ENCODE measurements around the gene GPC3.
"Not testable (repeated sequence)": the region's sequence is repeated elsewhere in the genome, so short reads cannot be mapped to it uniquely, and the experiment has no call there.

The GPC3 gene

DNA sequence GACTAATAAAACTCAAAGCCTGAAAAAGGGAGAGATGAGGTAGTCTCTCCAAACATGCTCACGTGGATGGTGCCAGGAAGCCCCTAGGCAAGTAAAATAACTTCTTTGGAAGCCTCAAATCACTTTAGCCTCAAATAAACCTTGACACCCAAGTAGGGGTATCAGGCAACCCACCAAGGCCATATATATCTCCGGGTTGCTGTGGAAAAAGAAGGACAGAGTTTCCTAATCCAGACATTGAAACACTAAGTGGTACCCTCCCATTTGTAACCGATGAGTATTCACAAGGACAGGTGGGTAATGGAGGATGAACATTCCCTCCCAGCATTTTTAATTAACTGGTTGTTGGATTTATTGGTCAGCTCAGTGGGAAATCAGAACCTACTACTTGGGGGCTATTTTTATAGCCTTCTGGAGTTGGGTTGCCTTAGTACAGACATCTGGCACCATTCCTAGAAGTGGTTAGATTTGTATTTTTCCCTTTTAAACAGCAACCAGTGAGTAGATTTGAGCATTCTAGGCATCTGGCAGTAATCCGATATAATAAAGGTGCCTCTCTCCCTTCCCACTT is 87.7 kb downstream of the GPC3 start:
- DNase-seq (ENCODE audit: low read depth in 2 of 2, low spot score in 1 of 2) = no peak

DNA sequence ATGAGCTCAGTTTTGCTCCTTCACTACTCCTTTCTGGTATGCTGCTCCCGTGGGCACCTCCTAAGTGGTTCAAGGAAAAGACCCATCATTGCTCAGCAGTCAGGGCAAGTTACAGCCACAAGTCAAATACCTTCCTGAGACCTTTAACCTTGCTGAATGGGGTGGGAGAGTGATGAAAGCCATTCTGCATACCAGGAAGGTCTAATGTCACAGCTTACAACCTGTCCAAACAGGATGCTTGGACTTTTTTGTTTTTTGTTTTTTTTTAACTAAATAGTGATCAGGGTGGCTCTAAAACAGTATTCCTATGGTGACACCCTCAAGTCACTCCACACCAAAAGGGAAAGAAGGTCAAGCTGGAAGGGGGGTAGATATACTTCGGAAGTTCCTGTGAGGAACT is 93.1 kb downstream of the GPC3 start:
- no peak for DNase-seq (ENCODE audit: low read depth in 2 of 2, low spot score in 1 of 2)

DNA sequence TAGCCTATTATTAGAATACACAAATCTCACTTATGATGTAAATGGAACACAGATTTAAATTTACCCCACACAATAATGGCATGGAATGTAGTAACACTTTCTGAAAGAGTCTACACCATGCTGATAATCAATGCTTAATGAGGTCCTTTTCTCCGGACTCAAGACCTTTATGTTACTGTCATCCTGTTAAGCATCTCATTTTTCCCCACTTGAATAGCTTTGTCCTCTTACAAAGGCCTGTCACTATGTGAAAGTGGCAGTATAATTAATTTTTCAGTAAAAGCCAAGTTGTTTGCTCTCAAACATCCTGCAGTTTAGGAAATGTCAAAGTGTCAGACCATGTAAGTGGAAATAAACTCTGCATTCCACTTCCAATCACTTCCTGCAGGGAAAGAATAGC is 96.4 kb downstream of the GPC3 start:
- no peak for DNase-seq (ENCODE audit: low read depth in 2 of 2, low spot score in 1 of 2)

DNA sequence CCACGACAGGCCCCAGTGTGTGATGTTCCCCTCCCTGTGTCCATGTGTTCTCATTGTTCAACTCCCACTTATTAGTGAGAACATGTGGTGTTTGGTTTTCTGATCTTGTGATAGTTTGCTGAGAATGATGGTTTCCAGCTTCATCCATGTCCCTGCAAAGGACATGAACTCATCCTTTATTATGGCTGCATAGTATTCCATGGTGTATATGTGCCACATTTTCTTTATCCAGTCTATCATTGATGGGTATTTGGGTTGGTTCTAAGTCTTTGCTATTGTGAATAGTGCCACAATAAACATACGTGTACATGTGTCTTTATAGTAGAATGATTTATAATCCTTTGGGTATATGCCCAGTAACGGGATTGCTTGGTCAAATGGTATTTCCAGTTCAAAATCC is 97.3 kb downstream of the GPC3 start:
- not testable (repeated sequence) for DNase-seq (ENCODE audit: low read depth in 2 of 2, low spot score in 1 of 2)

DNA sequence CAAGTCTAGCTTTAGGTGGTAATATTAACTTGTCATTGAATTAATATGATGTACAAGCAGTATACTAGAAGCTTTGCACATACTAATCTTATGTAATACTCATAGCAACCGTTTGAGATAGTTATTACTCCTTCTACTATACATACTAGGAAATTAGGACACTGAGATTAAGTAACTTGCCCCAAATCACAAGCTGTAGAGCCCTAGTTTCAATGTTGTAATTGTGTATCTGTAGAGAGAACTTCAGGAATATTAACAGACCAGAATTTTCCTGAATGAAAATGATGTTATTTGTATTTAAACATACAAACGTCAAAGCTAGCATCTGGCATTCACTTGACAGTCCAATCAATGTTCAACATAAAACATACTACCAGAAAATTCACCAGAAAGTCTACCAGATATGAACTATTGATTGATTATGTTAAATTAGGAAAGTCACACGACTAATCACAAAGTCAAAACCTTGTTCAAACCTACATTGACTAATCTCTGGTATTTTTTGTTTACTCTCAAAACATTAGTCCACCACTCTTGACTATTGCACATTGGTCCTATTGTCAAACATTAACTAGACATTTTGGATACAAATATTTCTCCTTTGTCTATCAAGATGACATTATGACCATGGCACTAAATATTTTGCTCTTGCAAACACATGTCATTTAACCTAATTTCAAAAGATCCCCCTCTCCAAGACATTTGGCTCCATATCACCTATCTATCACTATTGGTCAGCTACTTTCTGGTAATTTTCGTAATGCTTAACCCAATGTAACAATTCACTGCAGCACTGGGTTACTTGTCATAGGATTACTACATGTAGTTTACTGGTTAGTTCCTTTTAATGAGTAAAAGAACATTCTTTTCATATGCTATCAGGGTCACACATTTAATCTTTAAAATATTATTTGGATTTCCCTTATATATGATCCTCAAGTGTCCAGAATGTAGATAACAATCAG is 100.7 kb downstream of the GPC3 start:
- DNase-seq (ENCODE audit: low read depth in 2 of 2, low spot score in 1 of 2) = no peak

DNA sequence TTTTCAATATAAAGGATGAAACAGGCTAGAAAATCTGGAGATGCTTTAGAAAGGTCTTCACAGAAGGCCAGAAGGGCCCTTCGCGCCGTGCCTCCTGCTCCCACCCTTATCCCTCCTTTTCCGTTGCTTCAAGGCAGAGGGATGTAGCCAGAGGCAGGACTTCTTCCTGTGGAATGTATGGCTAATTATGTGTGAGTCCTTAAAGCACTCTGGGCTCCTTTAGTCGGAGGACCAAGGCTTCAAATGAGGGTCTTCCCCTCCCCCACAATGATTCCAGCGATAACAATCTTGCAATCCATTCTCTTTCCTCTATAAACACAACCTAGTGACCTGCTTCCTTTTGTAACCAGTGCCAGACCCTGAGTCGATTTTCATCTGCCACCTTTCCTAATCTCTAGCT is 103.5 kb downstream of the GPC3 start:
- DNase-seq (ENCODE audit: low read depth in 2 of 2, low spot score in 1 of 2) = no peak

DNA sequence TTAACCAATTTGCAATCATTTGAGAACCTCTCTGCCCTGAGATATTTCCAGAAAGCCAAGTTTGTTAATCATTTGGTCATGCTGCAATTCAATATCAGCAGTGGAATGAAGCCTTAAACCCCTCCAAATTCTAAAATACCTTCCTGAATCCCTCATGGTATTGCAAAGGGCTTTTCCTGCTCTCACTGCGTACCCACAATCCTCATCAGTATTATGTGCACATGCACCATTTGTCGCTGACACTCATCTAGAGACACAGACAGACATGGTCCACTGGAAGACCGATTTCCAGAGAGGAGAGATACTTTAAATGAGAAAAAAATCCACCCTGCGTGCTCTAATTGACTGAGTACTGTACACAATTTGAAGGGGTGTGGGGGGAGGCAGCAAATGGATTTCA is 104.4 kb downstream of the GPC3 start:
- DNase-seq (ENCODE audit: low read depth in 2 of 2, low spot score in 1 of 2) = no peak

DNA sequence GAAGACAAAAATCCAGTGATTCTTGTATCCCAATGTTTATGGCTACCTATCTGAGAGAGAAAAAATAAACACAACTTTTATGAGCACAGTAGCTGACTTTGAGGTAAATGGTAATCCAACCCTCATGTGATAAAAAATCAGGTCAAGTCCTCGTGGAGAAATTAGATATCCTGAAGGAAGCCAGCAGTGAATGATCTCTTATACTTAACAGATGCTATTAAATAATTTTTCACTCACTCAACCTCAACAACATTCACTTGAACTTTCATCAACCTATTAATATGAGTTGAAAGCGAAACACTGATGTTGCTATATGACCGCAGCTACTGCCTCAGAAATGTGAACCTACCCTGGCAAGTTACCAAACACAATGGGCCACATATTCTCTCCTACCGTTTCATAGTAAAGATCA is 105.4 kb downstream of the GPC3 start:
- DNase-seq (ENCODE audit: low read depth in 2 of 2, low spot score in 1 of 2) = no peak

DNA sequence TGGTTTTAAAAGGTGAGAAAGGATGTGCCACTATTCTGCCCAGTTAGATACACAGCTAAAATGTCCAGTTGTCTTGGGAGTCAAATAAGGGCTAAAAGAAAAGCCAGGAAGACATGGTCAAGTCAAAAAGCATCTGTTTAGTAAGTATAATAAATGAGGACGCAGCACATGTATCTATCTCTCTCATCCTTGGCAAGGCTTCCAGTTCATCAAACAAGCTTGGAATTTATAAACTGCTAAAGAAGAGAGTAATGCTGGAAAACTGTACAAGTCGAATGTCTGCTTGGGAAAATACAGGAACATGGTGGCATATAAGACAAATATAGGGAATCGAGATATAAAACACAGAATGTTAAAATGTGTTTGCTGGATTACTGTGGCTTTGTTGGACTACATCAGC is 106.7 kb downstream of the GPC3 start:
- DNase-seq (ENCODE audit: low read depth in 2 of 2, low spot score in 1 of 2) = no peak

DNA sequence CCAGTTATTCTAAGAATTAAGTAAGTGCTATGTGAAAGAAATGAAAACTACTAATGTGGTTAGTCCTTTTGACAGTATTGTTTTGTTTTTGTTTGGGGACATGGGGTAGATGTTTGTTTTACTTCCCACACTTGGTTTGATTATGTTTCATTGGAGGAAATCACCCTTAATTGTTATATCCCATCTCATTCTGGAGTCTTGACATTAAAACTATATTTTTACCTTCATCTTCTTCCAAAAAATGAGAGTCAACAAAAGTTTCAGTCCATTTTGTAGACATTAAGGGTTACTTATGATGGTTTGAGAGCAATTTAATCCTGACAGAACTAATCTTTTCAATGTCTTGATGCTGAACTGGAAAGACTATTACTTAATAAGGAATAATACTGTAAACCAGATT is 108.7 kb downstream of the GPC3 start:
- DNase-seq (ENCODE audit: low read depth in 2 of 2, low spot score in 1 of 2) = no peak

DNA sequence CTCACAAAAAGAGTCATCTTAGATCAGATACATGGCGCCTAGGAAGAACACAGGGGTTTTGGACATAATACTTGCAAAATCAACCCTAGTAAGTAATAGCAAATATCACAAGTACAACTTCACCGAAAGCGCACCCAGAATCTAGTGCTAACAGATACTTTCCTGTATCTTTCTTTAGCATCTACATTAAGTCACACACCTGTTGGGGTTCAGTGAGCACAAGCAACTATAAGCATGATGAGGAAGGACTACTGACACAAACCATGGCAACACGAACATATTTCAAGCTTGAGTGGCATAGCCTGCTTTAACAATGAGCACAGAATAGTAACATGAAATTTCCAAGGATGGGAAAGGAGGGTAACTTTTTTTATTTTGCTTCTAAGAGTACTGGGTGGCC is 116.1 kb downstream of the GPC3 start:
- no peak for DNase-seq (ENCODE audit: low read depth in 2 of 2, low spot score in 1 of 2)

DNA sequence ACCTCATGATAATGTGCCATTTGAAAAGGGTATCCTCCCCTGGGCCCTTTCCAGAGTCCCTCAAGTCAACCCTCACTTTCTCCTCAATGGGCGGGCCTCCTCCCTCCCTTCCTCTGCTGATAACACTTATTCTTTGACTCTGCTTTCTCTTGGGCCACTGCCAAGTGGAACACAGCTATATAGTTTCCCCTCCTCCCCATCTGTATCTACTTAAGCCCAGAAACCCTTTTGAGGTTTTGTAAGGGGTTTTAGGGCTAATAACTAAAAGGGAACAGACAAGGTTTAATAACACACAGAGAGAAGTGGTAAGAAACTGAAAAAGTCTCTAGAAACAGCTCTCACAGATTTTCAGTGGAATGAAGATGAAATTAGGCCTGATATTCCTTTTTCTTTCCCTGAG is 116.7 kb downstream of the GPC3 start:
- no peak for DNase-seq (ENCODE audit: low read depth in 2 of 2, low spot score in 1 of 2)

DNA sequence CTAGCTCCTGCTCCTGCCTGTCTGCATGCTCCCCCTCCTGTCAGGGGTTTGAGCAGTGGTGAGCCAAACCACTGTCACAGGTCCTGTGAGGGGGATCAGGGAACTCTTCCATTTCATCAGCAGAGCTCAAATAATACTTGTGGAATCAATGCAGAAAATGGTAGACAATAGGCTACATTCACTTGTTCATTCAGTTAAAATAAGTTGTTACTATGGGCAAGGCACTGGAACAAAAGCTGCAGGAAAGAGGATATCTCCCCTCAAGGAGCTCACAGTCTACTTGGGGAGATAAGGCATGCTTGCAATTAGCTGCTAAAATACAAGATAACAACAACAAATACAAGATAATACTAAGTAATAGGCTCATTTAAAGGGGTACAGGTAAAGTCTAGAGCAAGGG is 117.1 kb downstream of the GPC3 start:
- DNase-seq (ENCODE audit: low read depth in 2 of 2, low spot score in 1 of 2) = no peak

DNA sequence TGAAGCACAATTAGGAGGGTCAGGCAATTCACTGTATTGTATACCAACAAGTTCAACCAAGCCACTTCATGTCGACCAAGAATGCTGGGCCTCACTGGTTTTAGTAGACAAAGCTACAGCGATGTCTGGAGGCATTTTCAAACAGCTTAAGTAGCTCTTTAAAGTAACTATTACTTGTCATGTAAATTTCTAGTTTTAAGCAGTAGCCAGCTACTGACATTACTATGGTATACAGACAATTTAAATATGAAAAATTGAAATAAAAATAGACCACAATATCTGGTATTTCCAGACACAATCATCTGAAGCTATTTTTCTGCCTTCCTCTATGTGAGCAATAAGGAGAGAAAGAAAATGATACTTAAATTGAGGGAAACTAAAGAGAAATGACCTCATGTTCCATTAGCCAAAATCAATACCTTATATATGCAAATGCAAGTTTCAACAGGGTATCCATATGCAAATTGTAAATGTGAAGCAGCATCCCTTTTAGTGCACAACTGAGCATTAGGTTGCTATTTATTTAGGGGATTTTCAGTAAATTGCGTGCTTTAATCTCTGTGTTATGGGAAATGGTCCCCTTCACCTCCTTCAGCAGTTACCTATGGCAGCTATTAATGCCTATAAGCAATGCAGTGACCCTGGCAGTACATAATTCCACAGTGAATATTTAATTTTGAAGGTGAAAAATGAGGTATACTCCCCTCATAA is 119.5 kb downstream of the GPC3 start:
- no peak for DNase-seq (ENCODE audit: low read depth in 2 of 2, low spot score in 1 of 2)

DNA sequence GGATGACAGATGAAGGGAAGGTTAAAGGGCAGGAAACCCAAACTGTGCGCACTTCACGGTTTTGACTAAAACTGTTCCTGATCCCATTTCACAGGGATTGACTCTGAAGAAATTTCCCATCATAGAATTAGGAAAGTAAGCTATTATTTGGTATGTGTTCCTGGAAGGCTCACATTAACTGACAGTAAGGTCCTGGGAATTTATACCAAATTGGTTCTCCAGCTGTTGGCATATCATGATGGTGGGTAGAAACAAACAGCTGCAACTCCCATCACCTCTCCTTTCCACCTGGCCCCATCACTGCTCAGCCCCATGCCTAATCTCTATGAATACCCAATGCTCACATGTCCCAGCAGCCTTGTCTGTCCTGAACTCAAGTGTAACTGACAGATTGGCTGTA is 121.2 kb downstream of the GPC3 start:
- no peak for DNase-seq (ENCODE audit: low read depth in 2 of 2, low spot score in 1 of 2)

DNA sequence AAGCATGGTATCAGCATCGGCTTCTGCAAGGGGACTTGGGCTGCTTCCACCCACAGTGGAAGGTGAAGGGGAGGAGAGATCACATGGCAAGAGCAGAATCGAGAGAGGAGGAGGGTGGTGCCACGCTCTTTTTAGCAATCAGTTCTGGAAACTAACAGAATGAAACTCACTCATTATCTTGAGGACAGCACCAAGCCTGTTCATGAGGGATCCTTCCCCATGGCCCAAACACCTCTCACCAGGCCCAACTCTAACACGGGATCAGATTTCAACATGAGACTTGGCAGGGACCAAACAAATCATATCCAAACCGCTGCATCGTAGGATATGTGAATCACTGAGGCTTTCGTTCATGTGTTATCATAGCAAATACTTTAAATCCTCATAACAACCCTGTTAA is 125.5 kb downstream of the GPC3 start:
- no peak for DNase-seq (ENCODE audit: low read depth in 2 of 2, low spot score in 1 of 2)

DNA sequence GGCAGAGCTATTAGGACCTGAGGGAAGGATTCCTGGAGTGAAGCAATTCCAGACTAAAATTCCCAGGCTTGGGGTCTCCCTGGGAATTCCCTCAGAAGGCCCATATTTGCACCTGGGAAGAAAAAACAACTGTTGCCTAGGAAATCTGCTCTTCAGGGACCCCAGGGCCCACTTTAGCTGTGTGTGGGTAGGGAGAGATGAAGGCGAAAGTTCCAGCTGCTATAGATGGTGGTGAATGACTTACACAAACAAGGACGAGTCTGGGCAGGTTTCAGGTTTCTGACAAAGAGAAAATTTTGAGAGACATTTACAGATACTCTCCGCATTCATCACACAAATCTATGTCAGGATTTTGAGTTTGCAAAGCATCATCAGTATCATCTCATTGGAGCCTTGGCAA is 126.1 kb downstream of the GPC3 start:
- no peak for DNase-seq (ENCODE audit: low read depth in 2 of 2, low spot score in 1 of 2)

DNA sequence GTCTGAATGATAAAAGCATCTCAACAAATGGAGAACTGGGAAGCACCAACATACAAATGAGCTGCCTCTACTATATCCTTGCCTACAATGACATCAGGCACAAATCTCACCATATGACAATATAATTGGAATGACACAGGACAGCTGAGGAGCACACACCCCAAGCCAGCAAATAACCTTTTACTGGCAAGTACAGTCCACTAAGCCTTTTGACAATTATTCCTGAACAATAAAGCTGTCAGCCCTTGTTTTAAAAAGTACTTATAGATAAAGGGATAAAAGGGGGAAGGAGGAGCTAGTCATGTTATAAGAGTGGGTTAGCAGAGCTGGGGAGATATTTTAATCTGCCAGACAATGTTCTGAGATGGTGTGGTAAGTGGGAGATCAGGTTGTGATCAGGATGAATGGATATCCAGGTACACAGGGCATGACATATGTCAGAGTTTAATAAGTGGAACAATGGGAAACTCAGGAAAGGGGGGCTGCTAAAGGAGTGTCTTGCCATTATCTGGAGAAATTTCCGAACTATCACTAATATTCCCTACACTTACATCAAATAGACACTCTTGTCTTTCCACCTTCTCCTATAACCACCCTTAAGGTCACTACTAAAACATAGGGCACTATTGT is 127.6 kb downstream of the GPC3 start:
- DNase-seq (ENCODE audit: low read depth in 2 of 2, low spot score in 1 of 2) = no peak

DNA sequence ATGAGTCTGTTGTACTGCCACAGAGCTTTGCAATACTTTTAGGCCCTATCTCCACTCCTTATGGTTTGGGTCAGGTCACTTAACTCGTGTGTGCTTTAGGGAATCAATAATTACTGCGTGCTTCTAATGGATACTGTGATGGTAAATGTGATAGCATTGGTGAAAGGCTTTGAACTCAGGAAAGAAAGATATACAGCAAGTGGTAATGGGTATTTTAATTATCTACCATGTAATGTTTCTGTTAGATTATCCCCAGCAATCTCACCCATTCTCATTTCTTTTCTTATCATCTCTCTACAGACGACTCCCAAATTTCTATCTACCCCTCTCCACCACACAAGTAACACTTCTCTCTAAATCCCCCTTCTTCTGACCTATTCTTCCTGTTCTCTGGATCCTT is 128.6 kb downstream of the GPC3 start:
- DNase-seq (ENCODE audit: low read depth in 2 of 2, low spot score in 1 of 2) = no peak

DNA sequence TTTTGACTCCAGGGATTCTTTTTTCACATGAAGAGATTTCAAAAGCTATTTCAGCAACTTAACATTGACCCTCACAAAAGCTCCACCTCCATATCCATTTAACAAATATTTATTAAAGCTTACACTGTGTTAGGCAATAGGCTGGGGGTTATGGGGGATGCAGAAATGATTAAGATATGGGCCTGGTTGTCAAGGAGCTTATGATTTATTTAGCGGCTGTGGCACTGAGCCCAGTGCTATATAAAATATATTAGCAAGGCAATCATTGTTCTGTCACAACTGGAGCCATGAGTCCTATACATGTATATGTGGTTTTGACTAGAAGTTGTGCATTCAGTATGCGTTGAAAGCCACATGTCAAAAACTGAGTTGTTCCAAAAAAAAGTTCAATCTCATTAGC is 131.1 kb downstream of the GPC3 start:
- DNase-seq (ENCODE audit: low read depth in 2 of 2, low spot score in 1 of 2) = no peak

DNA sequence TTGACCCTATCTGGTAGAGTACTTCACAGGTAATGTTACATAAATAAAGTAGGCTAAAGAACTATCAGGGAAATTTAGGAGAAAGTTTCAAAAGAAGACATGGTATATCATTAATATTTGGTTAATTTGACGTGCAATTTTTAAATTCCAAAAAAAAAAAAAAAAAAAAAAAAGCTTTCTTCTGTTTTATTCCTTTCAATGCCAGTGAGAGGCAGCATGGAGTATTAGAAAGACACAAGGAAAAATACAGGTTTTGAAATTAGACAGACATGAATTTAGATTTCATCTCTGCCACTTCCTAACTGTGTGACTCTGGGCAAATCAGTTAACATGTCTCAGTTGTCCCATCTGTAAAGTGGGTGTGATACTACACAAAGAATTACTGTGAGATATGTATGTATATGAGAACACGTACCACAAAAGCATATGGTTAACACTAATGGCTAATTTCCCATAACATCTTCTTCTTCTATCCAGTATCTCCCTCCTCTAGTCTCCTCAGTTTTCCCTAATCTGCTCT is 132.5 kb downstream of the GPC3 start:
- no peak for DNase-seq (ENCODE audit: low read depth in 2 of 2, low spot score in 1 of 2)

DNA sequence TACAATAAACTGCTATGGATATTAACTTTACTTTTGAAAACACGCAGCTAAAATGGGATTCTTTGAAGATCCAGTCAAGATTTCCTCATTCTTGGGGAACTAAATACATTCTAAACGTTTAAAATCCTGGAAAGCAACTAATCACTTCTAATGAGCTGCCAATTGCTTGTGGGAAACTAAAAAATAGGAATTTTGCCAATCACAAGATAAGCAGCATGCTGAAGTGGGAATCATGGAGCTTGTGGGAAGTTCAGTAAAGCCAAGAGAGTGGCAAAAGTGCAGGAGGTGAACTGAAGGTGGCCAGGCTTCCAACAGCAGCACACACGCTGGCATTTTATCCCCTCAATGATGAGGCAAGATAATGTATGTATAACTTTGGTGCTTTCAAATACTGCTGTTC is 133.0 kb downstream of the GPC3 start:
- no peak for DNase-seq (ENCODE audit: low read depth in 2 of 2, low spot score in 1 of 2)

All from stimulated activated CD8-positive, alpha-beta memory T cell treated with anti-CD3 and anti-CD28 coated beads, Interleukin-4, amount 100 ng/mL, for 4 hours (primary cell).